Measurements from ENCODE around the gene PFKM.
A peak's percentile ranks its signal among the peaks of the same experiment; 100 is the strongest.
"Not testable (repeated sequence)": the region's sequence is repeated elsewhere in the genome, so short reads cannot be mapped to it uniquely, and the experiment has no call there.

Gene PFKM

DNA sequence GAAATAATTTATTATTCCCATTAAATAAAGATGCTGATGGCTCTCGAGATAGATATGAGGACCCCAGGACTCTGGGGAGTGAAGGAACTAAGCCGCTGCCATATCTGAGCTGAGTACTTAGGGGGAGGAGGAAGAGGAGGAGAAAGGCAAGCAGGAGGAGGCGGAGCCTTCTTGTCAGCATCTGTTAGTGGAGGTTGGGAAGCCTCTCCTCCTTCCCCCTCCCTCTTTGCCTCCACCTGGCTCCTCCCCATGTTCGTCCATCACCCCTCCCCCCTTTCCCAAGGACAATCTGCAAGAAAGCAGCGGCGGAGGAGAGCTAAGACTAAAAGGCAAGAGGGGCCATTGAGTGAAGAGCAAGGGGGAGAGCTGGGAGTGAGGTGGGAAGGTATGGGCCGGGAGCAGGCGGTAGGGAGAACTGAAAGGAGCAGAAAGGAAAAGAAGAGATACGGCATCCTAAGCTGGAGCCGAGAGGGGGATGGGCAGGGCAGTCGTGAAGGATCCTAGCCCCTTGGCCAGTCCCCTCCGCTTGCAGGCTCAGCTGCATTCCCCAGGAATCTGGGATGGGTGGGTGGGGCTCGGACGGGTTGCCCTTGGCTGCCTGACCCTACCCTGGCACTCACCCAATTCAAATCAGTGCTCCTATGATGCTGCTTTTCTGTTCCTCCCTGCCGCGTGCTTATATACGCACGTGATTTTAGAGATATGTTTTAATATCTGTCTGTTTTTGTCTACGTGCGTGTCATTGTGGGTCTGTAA lies at the start of gene PFKM:
TSS of gene PFKM (plus strand) at position 287 of the 756 bp plus-strand sequence. CDS start 3,411 bp downstream, outside the sequence.
- DNase-seq, result peak; percentile 87

DNA sequence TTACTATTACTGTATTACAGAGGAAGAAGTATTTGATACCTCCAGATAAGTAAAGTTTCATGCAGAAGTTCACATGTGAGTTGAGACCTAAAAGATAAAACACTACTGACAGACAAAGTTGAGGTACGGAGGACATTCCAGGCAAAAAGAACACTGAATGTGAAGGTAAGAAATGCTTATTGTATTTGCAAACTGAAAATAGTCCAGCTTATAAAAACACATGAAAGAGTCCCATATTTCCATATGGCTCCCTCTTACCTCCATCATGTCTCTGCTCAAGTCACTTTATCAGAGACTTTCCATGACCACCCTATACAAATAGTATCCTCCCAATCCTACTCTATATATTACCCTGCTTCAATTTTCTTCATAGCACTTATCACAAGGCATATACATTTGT lies 49.1 kb upstream of the PFKM start:
- no peak for DNase-seq

DNA sequence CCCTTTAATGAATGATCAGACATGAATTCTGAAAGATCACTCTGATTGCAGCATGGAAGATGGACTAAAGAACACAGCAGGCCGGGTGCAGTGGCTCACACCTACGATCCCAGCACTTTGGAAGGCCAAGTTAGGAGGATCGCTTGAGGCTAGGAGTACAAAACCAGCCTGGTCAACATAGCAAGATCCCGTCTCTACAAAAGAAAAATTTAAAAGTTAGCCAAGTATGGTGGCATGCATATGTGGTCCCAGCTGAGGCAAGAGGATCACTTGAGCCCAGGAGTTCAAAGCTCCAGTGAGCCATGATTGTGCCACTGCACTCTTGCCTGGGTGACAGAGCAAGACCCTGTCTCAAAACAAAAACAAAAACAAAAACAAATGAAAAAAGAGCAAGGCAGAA lies 48.4 kb upstream of the PFKM start:
- DNase-seq, result no peak

DNA sequence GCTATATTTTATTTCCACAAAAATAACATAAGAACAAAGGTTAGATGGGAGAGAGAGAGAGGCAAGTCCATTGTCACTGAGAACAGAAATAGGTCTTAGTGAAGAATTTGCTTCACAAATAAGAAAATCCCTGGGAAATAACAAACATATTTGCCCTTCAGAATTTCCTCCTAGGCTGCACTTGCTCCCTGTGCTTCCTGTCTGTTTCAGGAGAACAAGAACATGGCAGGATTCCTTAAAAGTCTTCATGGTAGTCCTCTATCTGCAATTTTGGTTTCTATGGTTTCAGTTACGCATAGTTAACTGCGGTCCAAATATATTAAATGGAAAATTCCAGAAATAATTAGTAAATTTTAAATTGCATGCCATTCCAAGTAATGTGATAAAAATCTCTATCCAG lies 47.4 kb upstream of the PFKM start:
- no peak for DNase-seq

DNA sequence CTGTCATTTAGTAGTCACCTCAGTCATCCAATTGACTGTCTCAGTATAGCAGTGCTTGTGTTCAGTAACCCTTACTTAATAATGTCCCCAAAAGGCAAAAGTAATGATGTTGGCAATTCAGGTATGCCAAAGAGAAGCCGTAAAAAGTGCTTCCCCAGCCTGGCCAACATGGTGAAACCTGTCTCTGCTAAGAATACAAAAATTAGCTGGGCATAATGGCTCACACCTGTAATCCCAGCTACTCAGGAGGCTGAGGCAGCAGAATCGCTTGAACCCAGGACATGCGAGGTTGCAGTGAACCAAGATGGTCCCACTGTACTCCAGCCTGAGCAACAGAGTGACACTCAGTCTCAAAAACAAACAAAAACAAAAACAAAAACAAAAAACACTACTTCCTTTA lies 46.9 kb upstream of the PFKM start:
- no peak for DNase-seq

DNA sequence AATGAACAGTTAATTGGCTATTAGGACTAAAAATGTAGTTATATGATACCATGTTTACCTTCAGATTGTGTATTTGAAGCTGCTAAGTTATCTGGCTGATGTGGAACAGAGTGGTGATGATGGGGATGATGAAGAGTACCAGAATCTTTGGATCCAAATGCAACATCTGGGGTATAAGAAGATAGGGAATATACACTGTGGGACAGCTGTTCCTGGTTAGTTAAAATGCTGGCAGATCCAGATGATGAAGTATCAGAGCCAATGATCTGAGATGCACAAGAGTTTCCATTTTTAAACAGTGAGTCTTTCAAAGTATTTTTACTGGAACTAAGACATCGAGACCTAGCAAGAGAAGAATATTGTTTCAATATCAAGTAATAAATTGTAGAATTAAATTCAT lies 44.9 kb upstream of the PFKM start:
- DNase-seq, result no peak

DNA sequence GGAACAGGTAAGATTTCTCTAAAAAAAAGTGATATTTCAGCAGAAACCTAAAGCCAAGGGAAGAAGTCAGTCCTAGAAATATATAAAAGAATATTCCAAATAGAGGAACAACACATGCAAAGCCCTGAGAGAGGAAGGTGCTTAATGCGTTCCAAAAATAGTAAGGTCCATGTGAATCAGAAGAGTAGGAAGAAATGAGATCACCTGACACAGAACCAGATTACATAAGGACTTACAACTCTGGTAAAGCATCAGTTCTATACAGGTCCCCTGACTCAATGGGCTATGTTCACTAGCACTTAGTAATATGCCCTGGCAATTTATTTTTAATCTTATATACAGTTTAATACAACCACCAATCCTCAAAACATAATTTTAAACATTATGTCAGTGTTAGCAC lies 43.3 kb upstream of the PFKM start:
- DNase-seq, result no peak

DNA sequence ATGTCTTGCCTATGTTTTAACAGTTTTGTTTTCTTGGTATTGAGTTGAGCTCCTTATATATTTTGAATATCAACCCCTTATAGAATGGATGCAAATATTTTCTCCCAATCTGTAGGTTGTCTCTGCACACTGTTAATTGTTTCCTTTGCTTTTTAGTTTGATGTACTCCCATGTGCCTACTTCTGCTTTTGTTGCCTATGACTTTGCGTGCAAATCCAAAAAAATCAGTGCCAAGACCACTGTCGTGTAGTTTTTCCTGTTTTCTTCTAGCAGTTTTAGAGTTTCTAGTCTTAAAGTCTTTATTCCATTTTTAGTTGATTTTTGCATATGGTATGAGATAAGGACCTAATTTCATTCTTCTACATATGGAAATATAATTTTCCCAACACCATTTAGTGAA lies 42.1 kb upstream of the PFKM start:
- no peak for DNase-seq

DNA sequence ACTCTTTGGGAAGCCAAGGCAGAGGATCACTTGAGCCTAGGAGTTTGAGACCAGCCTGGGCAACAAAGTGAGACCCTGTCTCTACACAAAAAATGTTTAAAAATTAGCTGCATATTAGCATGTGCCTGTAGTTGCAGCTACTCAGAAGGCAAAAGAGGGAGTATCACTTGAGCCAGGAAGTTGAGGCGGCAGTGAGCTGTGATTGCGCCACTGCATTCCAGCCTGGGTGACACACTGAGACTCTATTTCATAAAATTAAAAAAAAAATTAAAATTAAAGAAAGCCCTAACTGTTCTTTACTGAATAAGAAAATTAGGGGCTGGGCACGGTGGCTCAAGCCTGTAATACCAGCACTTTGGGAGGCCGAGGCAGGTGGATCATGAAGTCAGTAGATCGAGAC lies 40.3 kb upstream of the PFKM start:
- no peak for DNase-seq

DNA sequence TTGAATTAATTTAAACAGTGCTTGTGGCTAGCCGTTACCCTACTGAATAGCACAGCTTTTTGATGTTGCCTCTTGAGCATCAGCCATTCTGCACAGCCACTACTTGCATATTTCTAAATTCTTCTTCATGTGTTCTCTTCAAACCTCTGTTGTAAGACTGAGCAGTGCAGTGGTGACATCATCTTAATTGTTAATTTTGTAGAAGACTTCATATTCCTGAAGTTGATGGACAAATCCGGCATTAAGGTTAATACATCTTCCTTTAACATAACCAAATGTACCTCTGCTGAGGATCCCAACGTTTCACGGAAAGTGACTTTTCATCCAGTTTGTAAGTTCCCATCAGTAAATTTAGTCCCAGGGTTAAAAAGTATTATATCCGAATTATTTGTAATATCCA lies 38.9 kb upstream of the PFKM start:
- DNase-seq, result no peak

DNA sequence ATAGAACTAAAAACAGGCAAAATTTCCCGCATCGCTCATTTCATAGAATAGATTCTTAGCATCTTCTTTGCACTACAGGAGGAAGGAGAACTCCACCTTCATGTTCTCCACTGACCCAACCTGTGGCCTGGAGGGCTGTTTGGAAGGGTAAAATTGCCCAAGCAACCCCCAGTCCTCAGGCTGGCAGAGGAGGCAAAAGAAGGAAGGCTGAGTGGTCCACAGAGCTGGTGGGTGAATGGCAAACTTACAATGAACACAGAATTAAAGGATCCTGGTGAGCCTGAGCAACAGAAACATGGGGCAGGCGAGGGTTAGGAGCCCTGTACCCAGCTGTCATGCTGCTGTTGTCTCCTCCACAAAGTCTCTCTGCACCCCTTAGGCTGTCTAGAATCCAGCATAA lies 38.3 kb upstream of the PFKM start:
- no peak for DNase-seq

DNA sequence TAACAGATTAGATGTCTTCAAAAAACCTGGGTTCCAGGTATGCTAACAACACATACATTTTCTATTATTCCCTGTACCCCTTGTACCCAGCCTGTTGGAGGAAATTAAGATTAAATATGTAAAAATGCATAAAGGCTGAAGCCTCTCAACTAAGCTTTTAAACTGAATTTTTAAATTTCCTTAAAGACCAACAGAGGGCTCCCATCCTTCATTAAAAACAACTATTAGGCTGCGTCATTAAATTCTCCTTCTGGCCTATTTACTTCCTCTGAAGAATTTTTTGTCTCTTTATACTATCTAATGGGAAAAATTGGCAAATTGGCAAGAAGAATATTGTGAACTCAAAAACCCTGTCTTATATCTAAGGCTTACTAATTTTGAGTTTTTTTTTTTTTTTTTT lies 35.1 kb upstream of the PFKM start:
- no peak for DNase-seq

DNA sequence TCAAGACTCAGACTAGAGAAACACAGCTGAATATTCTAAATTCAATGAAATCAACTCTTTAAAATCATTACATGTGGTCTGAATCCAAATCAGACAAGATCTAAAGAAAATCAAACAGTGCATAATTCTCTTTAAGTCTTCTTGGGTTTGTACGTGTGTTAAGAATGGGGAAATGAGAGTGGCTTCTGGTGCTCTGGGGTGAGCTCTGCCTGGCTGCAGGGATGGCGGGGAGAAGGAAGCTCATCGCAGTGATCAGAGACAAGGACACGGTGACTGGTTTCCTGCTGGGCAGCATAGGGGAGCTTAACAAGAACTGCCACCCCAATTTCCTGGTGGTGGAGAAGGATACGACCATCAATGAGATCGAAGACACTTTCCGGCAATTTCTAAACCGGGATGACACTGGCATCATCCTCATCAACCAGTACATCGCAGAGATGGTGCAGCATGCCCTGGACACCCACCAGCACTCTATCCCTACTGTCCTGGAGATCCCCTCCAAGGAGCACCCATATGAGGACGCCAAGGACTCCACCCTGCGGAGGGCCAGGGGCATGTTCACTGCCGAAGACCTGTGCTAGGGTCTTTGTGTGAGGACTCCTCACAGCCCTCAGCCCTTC lies 34.2 kb upstream of the PFKM start:
- no peak for DNase-seq

DNA sequence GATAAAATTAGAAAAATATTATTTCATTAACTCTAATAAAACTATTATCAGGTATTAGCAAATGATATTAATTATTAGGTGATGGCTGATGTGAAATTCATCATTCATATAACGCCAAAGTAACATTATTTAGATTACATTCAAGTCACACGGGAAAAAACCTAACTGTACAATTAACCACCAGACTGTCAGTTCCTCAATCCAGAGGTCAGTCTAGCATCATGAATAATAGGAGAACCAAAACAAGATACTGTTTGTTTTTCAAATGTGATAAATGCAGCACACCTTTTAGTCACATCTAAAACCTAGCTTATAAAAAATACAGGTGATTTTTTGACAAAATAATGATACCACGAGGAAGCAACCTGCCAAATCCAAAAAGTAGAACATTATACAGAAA lies 32.8 kb upstream of the PFKM start:
- no peak for DNase-seq

DNA sequence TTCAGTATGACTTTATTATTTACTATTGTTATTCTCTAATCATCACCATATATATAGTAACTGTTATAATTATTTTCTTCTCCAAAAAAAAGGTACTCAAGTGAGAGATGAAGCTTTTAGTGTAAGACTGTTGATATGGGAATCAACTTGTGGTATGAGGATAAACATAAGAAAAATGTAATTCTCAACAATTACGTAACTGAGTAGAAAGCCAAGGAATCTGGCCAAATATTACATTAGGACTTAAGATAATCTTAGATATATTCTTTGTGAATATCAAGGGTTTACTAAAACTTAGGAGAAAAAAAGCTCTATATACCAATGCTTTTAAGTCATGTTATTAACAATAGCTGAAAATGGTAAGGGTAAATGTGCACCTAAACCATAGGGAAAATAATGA lies 26.6 kb upstream of the PFKM start:
- DNase-seq, result no peak

DNA sequence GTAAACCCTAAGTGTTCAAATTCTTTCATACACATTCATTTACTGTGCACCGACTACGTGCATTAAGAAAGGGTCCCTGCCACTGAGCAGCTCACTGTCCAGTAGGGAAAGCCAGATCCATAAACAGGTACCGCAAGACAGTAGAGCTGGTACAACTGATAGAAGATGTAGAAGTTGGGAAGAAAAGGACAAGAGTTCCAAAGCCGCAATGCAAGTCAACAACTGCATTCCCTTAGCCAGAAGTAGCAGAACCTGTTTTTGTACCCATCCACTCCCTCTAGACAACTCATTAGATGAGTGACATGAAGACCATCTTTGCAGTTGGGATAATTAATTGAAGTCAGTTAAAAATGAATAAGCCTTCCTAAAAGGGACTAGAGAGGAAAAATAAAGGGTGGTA lies 14.6 kb upstream of the PFKM start:
- no peak for DNase-seq

DNA sequence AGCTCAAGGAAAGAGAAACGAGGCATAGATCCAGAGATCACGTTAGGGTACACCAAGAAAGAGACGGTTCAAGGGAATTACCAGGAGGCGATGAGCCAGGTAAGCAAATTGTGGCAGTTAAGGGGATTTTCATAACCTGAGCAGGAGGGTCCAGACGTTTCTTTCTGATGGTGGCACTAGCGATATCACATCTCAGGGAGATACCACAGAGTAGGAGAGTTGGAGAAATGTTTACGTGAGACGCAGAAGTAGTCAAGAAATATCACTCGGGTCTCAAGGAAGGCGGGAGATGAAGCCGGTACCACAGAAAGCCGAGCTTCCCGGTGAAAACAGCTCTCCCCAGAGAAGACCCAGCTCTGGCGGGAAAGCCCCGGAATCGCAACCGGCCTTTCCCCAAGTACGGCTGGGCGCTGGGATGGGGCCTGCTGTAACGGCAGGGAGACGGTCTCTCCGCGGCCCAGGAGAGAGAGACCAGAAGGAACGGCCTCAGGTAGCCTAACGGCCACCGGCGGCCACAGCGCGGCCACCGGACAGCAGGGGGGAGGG lies 13.8 kb upstream of the PFKM start:
- DNase-seq, result peak; percentile 58

DNA sequence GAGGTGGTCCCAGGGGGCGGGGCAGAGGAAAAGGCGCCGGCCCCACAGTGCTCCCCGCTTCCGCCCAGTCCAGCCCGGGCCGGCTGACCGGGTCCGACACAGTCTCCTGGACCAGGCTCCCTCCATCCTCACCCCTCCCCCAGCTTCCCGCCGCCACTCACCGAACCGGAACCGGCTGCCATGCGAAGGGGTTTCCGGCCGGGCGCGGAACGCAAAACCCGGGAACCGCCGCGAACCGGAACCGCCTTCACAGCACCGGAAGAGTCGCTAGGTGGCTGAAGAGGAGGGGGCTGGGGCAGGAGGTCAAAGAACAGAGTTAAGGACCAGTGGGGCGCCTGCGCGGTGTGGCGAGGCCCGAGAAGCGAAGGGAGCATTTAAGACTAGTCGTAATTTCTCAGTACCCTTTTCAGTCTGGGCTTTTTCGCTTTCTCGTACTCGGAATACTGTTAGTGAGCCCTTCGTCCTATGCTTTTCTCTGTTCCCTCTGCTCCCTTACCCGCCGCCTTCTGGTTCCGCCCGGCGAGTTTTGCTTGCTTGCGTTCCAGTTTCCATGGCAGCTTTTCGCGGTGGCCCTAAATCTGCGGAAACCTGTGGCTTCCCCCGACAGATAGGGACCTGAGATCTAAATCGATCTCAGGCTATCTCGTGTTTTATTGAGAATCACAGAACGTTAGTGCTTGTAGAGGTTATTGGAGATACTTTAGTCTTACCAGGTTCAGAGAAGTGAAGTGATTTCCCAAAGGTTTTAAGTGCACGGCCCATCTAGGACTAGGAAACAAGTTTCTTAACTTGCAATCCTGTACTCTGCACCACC lies 13.1 kb upstream of the PFKM start, which contains the start of gene SENP1:
TSS of gene SENP1 (minus strand) at position 213 of the 814 bp plus-strand sequence. CDS start 4,607 bp downstream, outside the sequence.
- peak; percentile 94 for DNase-seq

DNA sequence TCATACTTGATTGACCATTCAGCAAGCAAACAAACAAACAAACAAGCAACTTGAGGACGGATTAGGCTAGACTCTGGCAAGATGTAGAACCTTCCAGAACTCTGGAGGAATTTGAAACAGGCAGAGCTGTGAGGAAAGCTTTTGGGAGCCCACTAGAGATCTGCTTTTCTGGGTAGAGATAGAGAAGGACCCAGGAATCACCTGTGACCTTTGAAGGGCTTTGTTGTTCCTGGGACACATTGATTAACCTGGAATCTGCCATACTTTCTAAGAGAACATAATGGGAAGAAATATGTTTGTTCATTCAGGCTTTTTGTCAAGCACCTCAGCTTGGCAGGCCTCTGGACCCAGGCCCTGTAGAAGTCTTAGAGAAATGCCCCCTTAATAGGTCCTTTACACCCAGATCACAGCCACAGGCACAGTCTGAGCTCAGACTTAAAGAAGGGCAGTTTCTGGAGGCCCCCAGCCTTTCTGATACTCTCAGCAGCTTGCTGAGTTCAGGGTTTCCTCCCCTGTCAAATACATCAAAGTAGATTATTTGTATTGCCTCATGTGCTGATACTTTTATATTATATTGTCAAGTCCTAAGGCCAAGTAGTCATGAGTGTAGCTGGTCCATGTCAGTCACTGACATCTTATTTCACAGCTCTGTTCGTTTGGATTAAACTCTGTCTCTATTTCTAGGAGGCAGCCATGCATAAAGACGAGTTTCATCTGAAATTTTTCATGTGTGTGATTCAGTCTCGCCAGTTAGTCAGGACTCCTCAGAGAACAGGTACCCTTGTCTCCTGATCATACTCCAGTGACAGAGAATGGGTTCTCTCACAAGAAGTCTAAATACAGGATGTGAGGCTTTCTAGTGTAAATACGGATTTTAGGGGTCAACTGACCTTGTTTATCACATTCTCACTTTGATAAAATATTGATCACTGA lies 12.2 kb upstream of the PFKM start:
- no peak for DNase-seq

DNA sequence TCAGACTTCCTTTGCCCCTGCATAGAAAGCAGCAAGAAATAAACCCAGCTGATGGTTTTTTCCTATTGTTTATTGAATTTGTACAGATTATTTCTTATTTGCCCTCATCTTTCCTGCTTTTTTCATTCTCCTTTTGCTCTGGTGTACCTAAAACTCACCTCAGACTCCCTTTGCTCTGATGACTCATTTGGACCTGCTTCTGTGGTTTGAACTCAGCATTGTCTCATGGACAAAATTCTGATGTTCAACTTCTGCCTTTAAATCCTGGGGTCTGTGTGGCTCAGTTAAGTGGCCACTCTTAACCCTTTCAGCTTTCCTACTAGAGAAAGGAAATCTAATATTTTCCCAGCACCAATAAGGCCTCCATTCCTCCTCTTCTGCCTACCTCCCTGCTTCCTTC lies 9.7 kb upstream of the PFKM start:
- no peak for DNase-seq

DNA sequence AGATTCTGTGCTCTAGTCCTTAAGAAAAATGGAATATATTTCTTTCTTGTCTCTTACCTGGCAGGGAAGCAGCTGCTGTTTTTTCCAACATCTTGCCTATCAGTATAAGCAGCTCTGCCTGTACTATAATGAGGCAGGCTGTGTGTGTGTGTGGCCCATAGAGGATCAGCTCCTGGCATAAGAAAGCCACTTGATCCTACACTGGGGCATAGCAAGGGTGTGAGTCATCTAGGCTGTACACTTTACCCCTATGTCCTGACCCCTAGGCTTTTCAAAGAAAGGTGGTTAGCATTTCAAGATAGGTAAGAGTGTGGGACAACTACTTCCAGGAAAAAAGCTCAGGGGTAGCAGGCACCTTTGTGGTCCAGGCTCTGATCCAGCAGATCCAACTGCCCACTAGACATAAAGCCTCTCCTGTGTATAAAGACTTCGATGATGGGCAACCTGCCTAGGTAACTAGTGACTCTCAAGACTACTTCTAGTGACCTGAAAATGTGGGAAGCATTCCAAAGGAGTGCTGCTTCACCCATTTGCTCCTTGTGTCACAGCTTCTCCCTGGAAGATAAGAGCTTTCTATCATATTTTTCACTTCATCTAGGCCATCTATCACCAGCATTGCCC lies 8.4 kb upstream of the PFKM start:
- no peak for DNase-seq

DNA sequence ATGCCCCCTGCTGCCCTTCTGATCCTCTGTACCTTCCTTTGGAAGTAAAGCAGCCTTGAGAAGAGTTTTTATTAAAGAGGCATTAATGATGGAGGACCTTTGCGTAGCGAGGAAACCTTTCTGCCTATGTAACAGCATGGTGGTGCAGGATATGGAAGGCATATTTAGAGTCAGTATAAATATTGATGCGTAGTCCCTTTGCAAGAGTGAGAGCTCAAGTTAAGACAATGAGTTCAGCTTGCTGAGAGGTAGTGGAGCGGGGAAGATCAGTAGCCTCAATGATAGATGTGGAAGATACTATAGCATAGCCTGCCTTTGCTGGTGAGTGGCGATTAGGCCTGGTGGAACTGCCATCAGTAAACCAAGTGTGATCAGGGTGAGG lies 7.9 kb upstream of the PFKM start:
- DNase-seq, result not testable (repeated sequence)

All from stimulated activated CD4-positive, alpha-beta T cell treated with anti-CD3 and anti-CD28 coated beads, Interleukin-15, amount 100 ng/mL, for 24 hours (primary cell).